Activated effector memory CD4-positive, alpha-beta T cell treated with anti-CD3 and anti-CD28 coated beads, Interleukin-2, amount 50 U/mL, for 16 hours (primary cell): ENCODE results near the gene UNC5B.

ENCODE experiments used
- DNase-seq: peaks from one replicate; pipeline ENCODE4 v3.0.0-alpha.2; 2020

Gene UNC5B

GRCh38 chr10:71302874-71303568 lies 90.7 kb downstream of the UNC5B start:
- no peak for DNase-seq

- DNase-seq: no peak
Measured at GRCh38 chr10:71303569-71303907, 91.2 kb downstream of the UNC5B start.

GRCh38 chr10:71304914-71305313 lies 92.5 kb downstream of the UNC5B start:
- DNase-seq: no peak

- no peak for DNase-seq
Measured at GRCh38 chr10:71306979-71307378, 94.6 kb downstream of the UNC5B start.

- no peak for DNase-seq
Measured at GRCh38 chr10:71307469-71308085, 95.2 kb downstream of the UNC5B start.

GRCh38 chr10:71308244-71308643 lies 95.9 kb downstream of the UNC5B start:
- no peak for DNase-seq

- no peak for DNase-seq
Measured at GRCh38 chr10:71308985-71309384, 96.6 kb downstream of the UNC5B start.

- no peak for DNase-seq
Measured at GRCh38 chr10:71309919-71310318, 97.5 kb downstream of the UNC5B start.

- no peak for DNase-seq
Measured at GRCh38 chr10:71312220-71312619, 99.8 kb downstream of the UNC5B start.

GRCh38 chr10:71312811-71313789 lies 100.7 kb downstream of the UNC5B start:
- DNase-seq: no peak

GRCh38 chr10:71314028-71314693 lies 101.8 kb downstream of the UNC5B start:
- peak; percentile 83 for DNase-seq

- no peak for DNase-seq
Measured at GRCh38 chr10:71314694-71315225, 102.4 kb downstream of the UNC5B start.

GRCh38 chr10:71316056-71316785 lies 103.9 kb downstream of the UNC5B start:
- DNase-seq: no peak

GRCh38 chr10:71316786-71317160 lies 104.4 kb downstream of the UNC5B start:
- DNase-seq: no peak

- DNase-seq: no peak
Measured at GRCh38 chr10:71317739-71318138, 105.4 kb downstream of the UNC5B start.

GRCh38 chr10:71319042-71319799 lies 106.9 kb downstream of the UNC5B start, which contains the start of gene SLC29A3:
TSS of gene SLC29A3 (plus strand) at chr10:71319259. CDS start at chr10:71319310, 51 bp downstream.
- DNase-seq: peak; percentile 95

GRCh38 chr10:71319800-71320392 lies 107.5 kb downstream of the UNC5B start:
- no peak for DNase-seq

- no peak for DNase-seq
Measured at GRCh38 chr10:71320592-71320991, 108.2 kb downstream of the UNC5B start.

- DNase-seq: no peak
Measured at GRCh38 chr10:71321386-71321785, 109.0 kb downstream of the UNC5B start.

- no peak for DNase-seq
Measured at GRCh38 chr10:71323407-71323806, 111.0 kb downstream of the UNC5B start.

- no peak for DNase-seq
Measured at GRCh38 chr10:71324743-71325142, 112.4 kb downstream of the UNC5B start.
